MM.1S (cell line): ENCODE results near the gene BCL2.

Experiments used
- DNase-seq: peaks from one replicate; pipeline ENCODE4 v3.0.0-alpha.2; 2015
- H2AFZ ChIP-seq: fragments of 300-600 bp; sonication (generic); 2 replicates; pipeline ENCODE4 v1.6.0; 2016; ENCODE audit warnings: antibody characterized with exemption, low read length
- H3F3A ChIP-seq: fragments of 300-600 bp; sonication (generic); 2 replicates; pipeline ENCODE4 v1.6.1; 2016; ENCODE audit warnings: mild to moderate bottlenecking, antibody characterized with exemption, low read length, moderate library complexity, mixed read lengths; ENCODE audit not compliant: insufficient read depth
- H3K27ac ChIP-seq: fragments of 300-600 bp; sonication (generic); 2 replicates; pipeline ENCODE4 v1.5.1; 2016; ENCODE audit warnings: mild to moderate bottlenecking, low read length
- H3K27me3 ChIP-seq: fragments of 300-600 bp; sonication (generic); replicated peaks from 2 replicates; pipeline ENCODE4 v1.6.0; 2016; ENCODE audit warnings: low read length; ENCODE audit not compliant: insufficient read depth
- H3K36me3 ChIP-seq: fragments of 300-600 bp; sonication (generic); replicated peaks from 2 replicates; pipeline ENCODE4 v1.6.1; 2016; ENCODE audit warnings: mild to moderate bottlenecking, low read length, mixed read lengths; ENCODE audit not compliant: insufficient read depth
- H3K4me1 ChIP-seq: fragments of 300-600 bp; sonication (generic); 2 replicates; pipeline ENCODE4 v1.6.1; 2016; ENCODE audit warnings: low read length, mixed read lengths
- H3K4me2 ChIP-seq: fragments of 300-600 bp; sonication (generic); 2 replicates; pipeline ENCODE4 v1.6.0; 2016; ENCODE audit warnings: low read depth, low read length
- H3K4me3 ChIP-seq: fragments of 300-600 bp; sonication (generic); 2 replicates; pipeline ENCODE4 v1.5.1; 2016; ENCODE audit warnings: low read length, mixed read lengths
- H3K79me2 ChIP-seq: fragments of 300-600 bp; sonication (generic); 2 replicates; pipeline ENCODE4 v1.6.1; 2016; ENCODE audit warnings: mixed run types, low read length, mixed read lengths
- H3K9ac ChIP-seq: fragments of 300-600 bp; sonication (generic); 2 replicates; pipeline ENCODE4 v1.6.1; 2016; ENCODE audit warnings: low read length, mixed read lengths
- H3K9me2 ChIP-seq: fragments of 300-600 bp; sonication (generic); replicated peaks from 2 replicates; pipeline ENCODE4 v1.6.1; 2016; ENCODE audit warnings: mild to moderate bottlenecking, low read length, mixed read lengths; ENCODE audit not compliant: insufficient read depth
- H3K9me3 ChIP-seq: fragments of 300-600 bp; sonication (generic); replicated peaks from 2 replicates; pipeline ENCODE4 v1.6.1; 2016; ENCODE audit warnings: mild to moderate bottlenecking, low read length, mixed read lengths; ENCODE audit not compliant: insufficient read depth
- H4K20me1 ChIP-seq: fragments of 300-600 bp; sonication (generic); 2 replicates; pipeline ENCODE4 v1.6.1; 2016; ENCODE audit warnings: mild to moderate bottlenecking, low read length, moderate library complexity, mixed read lengths; ENCODE audit not compliant: insufficient read depth
- CTCF ChIP-seq: fragments of 300-600 bp; sonication (generic); IDR thresholded peaks from 2 replicates; pipeline ENCODE4 v1.5.1; 2016; ENCODE audit warnings: antibody characterized with exemption, low read length, mixed read lengths
- EZH2 ChIP-seq: fragments of 300-600 bp; sonication (generic); optimal IDR thresholded peaks from 2 replicates; pipeline ENCODE3; 2017; ENCODE audit warnings: low read depth, mild to moderate bottlenecking, antibody characterized with exemption, low read length, mixed read lengths
- EZH2phosphoT487 ChIP-seq: fragments of 300-600 bp; sonication (generic); IDR thresholded peaks from 2 replicates; pipeline ENCODE4 v1.6.1; 2018; ENCODE audit warnings: antibody characterized with exemption, low read length

Gene BCL2

GRCh38 chr18:63283305-63284094 lies 36.1 kb downstream of the BCL2 start:
- H3K27me3 ChIP-seq = no peaks in the 10 kb centered on the region
- H3K27ac ChIP-seq = no peak overlapping the region
- H3K9ac ChIP-seq = no peak overlapping the region
- no peak for TF ChIP-seq EZH2
- TF ChIP-seq CTCF = no peak
- TF ChIP-seq EZH2phosphoT487 = no peak
- DNase-seq = no peak
- no peak overlapping the region for H2AFZ ChIP-seq
- H3K79me2 ChIP-seq = peaks cover 92% of the 10 kb centered on the region
- H3F3A ChIP-seq = no peaks in the 10 kb centered on the region
- peaks cover 4% of the 10 kb centered on the region for H3K36me3 ChIP-seq
- H3K9me3 ChIP-seq = no peaks in the 10 kb centered on the region
- no peak overlapping the region for H3K4me3 ChIP-seq
- no peaks in the 10 kb centered on the region for H4K20me1 ChIP-seq
- H3K4me1 ChIP-seq = no peaks in the 10 kb centered on the region
- H3K4me2 ChIP-seq = no peak overlapping the region
- H3K9me2 ChIP-seq = no peaks in the 10 kb centered on the region

- H3K4me1 ChIP-seq = no peaks in the 10 kb centered on the region
- H3F3A ChIP-seq = no peaks in the 10 kb centered on the region
- no peak overlapping the region for H3K9ac ChIP-seq
- H3K4me3 ChIP-seq = no peak overlapping the region
- H3K79me2 ChIP-seq = peaks cover 92% of the 10 kb centered on the region
- H3K27ac ChIP-seq = no peak overlapping the region
- TF ChIP-seq EZH2 = no peak
- no peak for TF ChIP-seq CTCF
- no peak for TF ChIP-seq EZH2phosphoT487
- H4K20me1 ChIP-seq = no peaks in the 10 kb centered on the region
- no peaks in the 10 kb centered on the region for H3K27me3 ChIP-seq
- no peak overlapping the region for H2AFZ ChIP-seq
- H3K9me3 ChIP-seq = no peaks in the 10 kb centered on the region
- no peak for DNase-seq
- no peak overlapping the region for H3K4me2 ChIP-seq
- no peaks in the 10 kb centered on the region for H3K9me2 ChIP-seq
- H3K36me3 ChIP-seq = peaks cover 4% of the 10 kb centered on the region
Observed at GRCh38 chr18:63282793-63283192, 36.8 kb downstream of the BCL2 start.

GRCh38 chr18:63273222-63273927 lies 46.2 kb downstream of the BCL2 start:
- Histone ChIP-seq H3K4me2 (no peak overlapping the region), H4K20me1 (no peaks in the 10 kb centered on the region), H3K4me3 (no peak overlapping the region), H3K36me3 (no peaks in the 10 kb centered on the region; the same call in 1 of the 2 replicates), H3K27ac (no peak overlapping the region), H3K4me1 (0 out of 2 replicates have a peak, but pooled peaks cover 2% of the 10 kb centered on the region), H2AFZ (no peak overlapping the region), H3K9me2 (no peaks in the 10 kb centered on the region), H3K79me2 (peaks cover 89% of the 10 kb centered on the region), H3K9me3 (no peaks in the 10 kb centered on the region), H3F3A (no peaks in the 10 kb centered on the region), H3K9ac (no peak overlapping the region), H3K27me3 (no peaks in the 10 kb centered on the region)
- TF ChIP-seq EZH2phosphoT487 (no peak), EZH2 (no peak), CTCF (no peak)
- DNase-seq = no peak
